ENCODE results near the gene PDCD4. TPM values are rescaled to one million over a fixed set of nuclear protein-coding genes. Genes with fewer than 3 reads are reported as not detected.
A peak's percentile ranks its signal among the peaks of the same experiment; 100 is the strongest.

Gene PDCD4
- total and polyA plus RNA-seq, 5 donors from 2014 or later = 167 to 224 (median 204) TPM

GRCh38 chr10:110944792-110945396 lies 73.2 kb downstream of the PDCD4 start:
- Mint-ChIP-seq H3K4me1 (peaks cover 55 to 66% (median 64%) of the 10 kb centered on the region in 4 donors), H3K27ac (no peak overlapping the region), H3K9me3 (peaks cover 0 to 15% (median 3%) of the 10 kb centered on the region in 7 donors), H3K36me3 (peaks cover 60% of the 10 kb centered on the region), H3K4me3 (peak overlapping the region in 1 of 4 donors; percentile 28), H3K27me3 (no peaks in the 10 kb centered on the region)
- no peak overlapping the region for H3K27ac ChIP-seq (ENCODE audit: insufficient read depth, low read length, poor library complexity, severe bottlenecking)
- H3K4me3 ChIP-seq (ENCODE audit: low read depth, low read length) = no peak overlapping the region
- ATAC-seq (ENCODE audit: low read depth in 2 of 2) (no peak), DNase-seq (no peak)
- H3K36me3 ChIP-seq (ENCODE audit: control insufficient read depth, insufficient read depth, low read length) = peaks cover 28% of the 10 kb centered on the region
- no peaks in the 10 kb centered on the region for H3K9me3 ChIP-seq (ENCODE audit: control insufficient read depth in 2 of 2, low read length in 2 of 2)
- no peaks in the 10 kb centered on the region for H3K4me1 ChIP-seq (ENCODE audit: control insufficient read depth, insufficient read depth, low read length, poor library complexity, severe bottlenecking)
- H3K27me3 ChIP-seq (ENCODE audit: control insufficient read depth, insufficient read depth, low read length) = no peaks in the 10 kb centered on the region

- Histone ChIP-seq H3K27ac (ENCODE audit: insufficient read depth, low read length, poor library complexity, severe bottlenecking) (no peak overlapping the region), H3K36me3 (ENCODE audit: control insufficient read depth, insufficient read depth, low read length) (peaks cover 23% of the 10 kb centered on the region), H3K9me3 (ENCODE audit: control insufficient read depth in 2 of 2, low read length in 2 of 2) (no peaks in the 10 kb centered on the region), H3K27me3 (ENCODE audit: control insufficient read depth, insufficient read depth, low read length) (no peaks in the 10 kb centered on the region), H3K4me3 (ENCODE audit: low read depth, low read length) (no peak overlapping the region), H3K4me1 (ENCODE audit: control insufficient read depth, insufficient read depth, low read length, poor library complexity, severe bottlenecking) (no peaks in the 10 kb centered on the region)
- no peak for DNase-seq
- H3K27me3 Mint-ChIP-seq = no peaks in the 10 kb centered on the region
- peaks cover 52 to 76% (median 60%) of the 10 kb centered on the region in 4 donors for H3K4me1 Mint-ChIP-seq
- peaks cover 0 to 11% (median 3%) of the 10 kb centered on the region in 7 donors for H3K9me3 Mint-ChIP-seq
- ATAC-seq (ENCODE audit: low read depth in 2 of 2) = no peak
- H3K27ac Mint-ChIP-seq = peak overlapping the region in 1 of 3 donors; percentile 35
- peaks cover 63% of the 10 kb centered on the region for H3K36me3 Mint-ChIP-seq
- H3K4me3 Mint-ChIP-seq = no peak overlapping the region
Observed at GRCh38 chr10:110946496-110946895, 74.8 kb downstream of the PDCD4 start.

- no peak overlapping the region for H3K4me3 ChIP-seq (ENCODE audit: low read depth, low read length)
- peaks cover 0 to 11% (median 3%) of the 10 kb centered on the region in 7 donors for H3K9me3 Mint-ChIP-seq
- H3K27ac ChIP-seq (ENCODE audit: insufficient read depth, low read length, poor library complexity, severe bottlenecking) = no peak overlapping the region
- peaks cover 64% of the 10 kb centered on the region for H3K36me3 Mint-ChIP-seq
- no peak overlapping the region for H3K4me3 Mint-ChIP-seq
- H3K27me3 ChIP-seq (ENCODE audit: control insufficient read depth, insufficient read depth, low read length) = no peaks in the 10 kb centered on the region
- no peak overlapping the region for H3K27ac Mint-ChIP-seq
- DNase-seq (no peak), ATAC-seq (ENCODE audit: low read depth in 2 of 2) (no peak)
- H3K9me3 ChIP-seq (ENCODE audit: control insufficient read depth in 2 of 2, low read length in 2 of 2) = no peaks in the 10 kb centered on the region
- H3K36me3 ChIP-seq (ENCODE audit: control insufficient read depth, insufficient read depth, low read length) = peaks cover 24% of the 10 kb centered on the region
- H3K27me3 Mint-ChIP-seq = no peaks in the 10 kb centered on the region
- no peaks in the 10 kb centered on the region for H3K4me1 ChIP-seq (ENCODE audit: control insufficient read depth, insufficient read depth, low read length, poor library complexity, severe bottlenecking)
- H3K4me1 Mint-ChIP-seq = peaks cover 52 to 76% (median 61%) of the 10 kb centered on the region in 4 donors
Observed at GRCh38 chr10:110947061-110947595, 75.4 kb downstream of the PDCD4 start.

Other genes with a start within 250 kb of the PDCD4 start
- gene RBM20, start 227.6 kb upstream of the PDCD4 start, total RNA-seq = 0.72 TPM
- under 1 TPM in 1 of 4 donors, not detected in 3; 0.15 TPM for gene RBM20, start 227.6 kb upstream of the PDCD4 start, polyA plus RNA-seq
- gene BBIP1, start 47.3 kb downstream of the PDCD4 start, total RNA-seq = 42.3 TPM
- gene BBIP1, start 47.3 kb downstream of the PDCD4 start, polyA plus RNA-seq = 10 to 100 TPM; 34.1 to 39.8 (median 36.8) TPM
- 91.3 TPM for gene SHOC2, start 47.7 kb downstream of the PDCD4 start, total RNA-seq
- gene SHOC2, start 47.7 kb downstream of the PDCD4 start, polyA plus RNA-seq = 10 to 100 TPM; 62.1 to 68.0 (median 64.1) TPM
- gene ADRA2A, start 205.1 kb downstream of the PDCD4 start, total RNA-seq = 0.22 TPM
- gene ADRA2A, start 205.1 kb downstream of the PDCD4 start, polyA plus RNA-seq = not detected